Measurements from ENCODE around the gene SPSB1.

Gene SPSB1

DNA sequence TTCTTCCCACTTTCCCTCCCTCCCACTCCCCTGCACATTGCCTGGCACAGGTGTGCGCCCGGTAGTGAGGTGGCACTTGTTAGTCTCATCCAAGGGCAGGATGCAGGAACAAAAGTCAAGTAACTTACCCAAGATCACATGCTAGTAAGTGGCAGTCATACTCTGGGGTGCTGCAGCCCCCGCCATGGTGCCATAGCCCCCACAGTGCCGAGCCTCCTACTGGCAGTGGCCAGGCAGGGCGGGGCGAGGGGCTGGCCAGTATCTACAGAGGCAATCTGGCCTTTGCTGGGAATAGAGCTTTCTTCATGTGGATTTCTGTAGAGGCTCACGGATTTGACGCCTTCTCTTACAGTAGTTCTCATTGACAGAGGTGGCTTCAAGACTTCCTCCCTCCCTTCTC, 31.2 kb upstream of the SPSB1 start:
- ATAC-seq: no peak
- no peak for TF ChIP-seq SNAI2 (CRISPR knock-in tag; IDR thresholded peaks at IDR 0.05)
- TF ChIP-seq ZNF565 (CRISPR knock-in tag; conservative IDR thresholded peaks at IDR 0.05; ENCODE audit: low read depth): no peak
- TF ChIP-seq, protein P1, sequence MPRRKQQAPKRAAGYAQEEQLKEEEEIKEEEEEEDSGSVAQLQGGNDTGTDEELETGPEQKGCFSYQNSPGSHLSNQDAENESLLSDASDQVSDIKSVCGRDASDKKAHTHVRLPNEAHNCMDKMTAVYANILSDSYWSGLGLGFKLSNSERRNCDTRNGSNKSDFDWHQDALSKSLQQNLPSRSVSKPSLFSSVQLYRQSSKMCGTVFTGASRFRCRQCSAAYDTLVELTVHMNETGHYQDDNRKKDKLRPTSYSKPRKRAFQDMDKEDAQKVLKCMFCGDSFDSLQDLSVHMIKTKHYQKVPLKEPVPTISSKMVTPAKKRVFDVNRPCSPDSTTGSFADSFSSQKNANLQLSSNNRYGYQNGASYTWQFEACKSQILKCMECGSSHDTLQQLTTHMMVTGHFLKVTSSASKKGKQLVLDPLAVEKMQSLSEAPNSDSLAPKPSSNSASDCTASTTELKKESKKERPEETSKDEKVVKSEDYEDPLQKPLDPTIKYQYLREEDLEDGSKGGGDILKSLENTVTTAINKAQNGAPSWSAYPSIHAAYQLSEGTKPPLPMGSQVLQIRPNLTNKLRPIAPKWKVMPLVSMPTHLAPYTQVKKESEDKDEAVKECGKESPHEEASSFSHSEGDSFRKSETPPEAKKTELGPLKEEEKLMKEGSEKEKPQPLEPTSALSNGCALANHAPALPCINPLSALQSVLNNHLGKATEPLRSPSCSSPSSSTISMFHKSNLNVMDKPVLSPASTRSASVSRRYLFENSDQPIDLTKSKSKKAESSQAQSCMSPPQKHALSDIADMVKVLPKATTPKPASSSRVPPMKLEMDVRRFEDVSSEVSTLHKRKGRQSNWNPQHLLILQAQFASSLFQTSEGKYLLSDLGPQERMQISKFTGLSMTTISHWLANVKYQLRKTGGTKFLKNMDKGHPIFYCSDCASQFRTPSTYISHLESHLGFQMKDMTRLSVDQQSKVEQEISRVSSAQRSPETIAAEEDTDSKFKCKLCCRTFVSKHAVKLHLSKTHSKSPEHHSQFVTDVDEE (CRISPR knock-in tag; IDR thresholded peaks at IDR 0.05): no peak

DNA sequence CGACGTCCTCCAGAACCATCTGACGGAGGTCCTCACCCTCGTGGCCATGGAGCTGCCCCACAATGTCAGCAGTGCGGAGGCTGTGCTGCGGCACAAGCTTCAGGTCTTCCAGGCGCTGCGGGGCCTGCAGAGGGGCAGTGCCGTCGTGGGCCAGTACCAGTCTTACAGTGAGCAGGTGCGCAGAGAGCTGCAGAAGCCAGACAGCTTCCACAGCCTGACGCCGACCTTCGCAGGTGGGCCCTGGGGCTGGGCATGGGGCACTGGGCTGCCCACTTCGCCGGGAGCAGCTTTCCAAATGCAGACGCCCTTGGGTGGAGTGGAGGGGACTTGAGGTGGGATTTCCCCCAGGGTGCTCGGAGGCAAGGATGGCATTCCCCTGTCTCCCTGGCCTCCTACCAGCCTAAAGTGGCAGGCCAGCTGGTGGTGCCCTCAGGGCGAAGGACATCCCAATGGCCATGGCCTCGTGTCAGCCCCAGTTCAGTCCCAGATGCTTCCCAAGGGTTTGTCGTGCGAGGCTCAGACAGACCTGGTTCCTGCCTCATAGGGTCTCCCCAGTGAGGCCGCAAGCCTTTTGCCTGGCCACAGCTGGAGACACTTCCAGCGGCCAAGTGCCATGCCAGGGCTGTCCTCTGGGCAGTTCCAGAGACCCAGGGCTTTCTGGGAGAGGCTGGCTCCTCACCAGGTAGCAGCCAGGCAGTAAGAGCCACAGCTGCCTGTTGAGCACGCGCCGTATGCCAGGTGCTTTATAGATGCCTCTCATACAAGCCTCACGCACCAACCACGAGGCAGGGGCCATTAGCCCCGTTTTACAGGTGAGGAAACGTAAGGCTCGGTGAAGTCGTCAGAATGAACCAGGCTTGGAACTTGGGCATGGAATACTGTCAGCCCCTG, 30.4 kb upstream of the SPSB1 start:
- no peak for TF ChIP-seq ZC3H10 (CRISPR knock-in tag; IDR thresholded peaks at IDR 0.05)
- no peak for TF ChIP-seq GLIS3 (CRISPR knock-in tag; IDR thresholded peaks at IDR 0.05)
- no peak for TF ChIP-seq ZNF565 (CRISPR knock-in tag; conservative IDR thresholded peaks at IDR 0.05; ENCODE audit: low read depth)
- TF ChIP-seq ARNTL (CRISPR knock-in tag; IDR thresholded peaks at IDR 0.05; ENCODE audit: borderline replicate concordance, low read depth): no peak
- no peak for TF ChIP-seq TOX (CRISPR knock-in tag; IDR thresholded peaks at IDR 0.05; ENCODE audit: borderline replicate concordance)
- TF ChIP-seq, protein P2, sequence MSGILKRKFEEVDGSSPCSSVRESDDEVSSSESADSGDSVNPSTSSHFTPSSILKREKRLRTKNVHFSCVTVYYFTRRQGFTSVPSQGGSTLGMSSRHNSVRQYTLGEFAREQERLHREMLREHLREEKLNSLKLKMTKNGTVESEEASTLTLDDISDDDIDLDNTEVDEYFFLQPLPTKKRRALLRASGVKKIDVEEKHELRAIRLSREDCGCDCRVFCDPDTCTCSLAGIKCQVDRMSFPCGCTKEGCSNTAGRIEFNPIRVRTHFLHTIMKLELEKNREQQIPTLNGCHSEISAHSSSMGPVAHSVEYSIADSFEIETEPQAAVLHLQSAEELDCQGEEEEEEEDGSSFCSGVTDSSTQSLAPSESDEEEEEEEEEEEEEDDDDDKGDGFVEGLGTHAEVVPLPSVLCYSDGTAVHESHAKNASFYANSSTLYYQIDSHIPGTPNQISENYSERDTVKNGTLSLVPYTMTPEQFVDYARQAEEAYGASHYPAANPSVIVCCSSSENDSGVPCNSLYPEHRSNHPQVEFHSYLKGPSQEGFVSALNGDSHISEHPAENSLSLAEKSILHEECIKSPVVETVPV (CRISPR knock-in tag; IDR thresholded peaks at IDR 0.05): no peak
- TF ChIP-seq SNAI2 (CRISPR knock-in tag; IDR thresholded peaks at IDR 0.05): no peak
- TF ChIP-seq ISL1 (CRISPR knock-in tag; IDR thresholded peaks at IDR 0.05): no peak
- no peak for TF ChIP-seq OSR1 (CRISPR knock-in tag; IDR thresholded peaks at IDR 0.05)
- TF ChIP-seq, protein P1 (CRISPR knock-in tag; IDR thresholded peaks at IDR 0.05): no peak
- no peak for ATAC-seq

DNA sequence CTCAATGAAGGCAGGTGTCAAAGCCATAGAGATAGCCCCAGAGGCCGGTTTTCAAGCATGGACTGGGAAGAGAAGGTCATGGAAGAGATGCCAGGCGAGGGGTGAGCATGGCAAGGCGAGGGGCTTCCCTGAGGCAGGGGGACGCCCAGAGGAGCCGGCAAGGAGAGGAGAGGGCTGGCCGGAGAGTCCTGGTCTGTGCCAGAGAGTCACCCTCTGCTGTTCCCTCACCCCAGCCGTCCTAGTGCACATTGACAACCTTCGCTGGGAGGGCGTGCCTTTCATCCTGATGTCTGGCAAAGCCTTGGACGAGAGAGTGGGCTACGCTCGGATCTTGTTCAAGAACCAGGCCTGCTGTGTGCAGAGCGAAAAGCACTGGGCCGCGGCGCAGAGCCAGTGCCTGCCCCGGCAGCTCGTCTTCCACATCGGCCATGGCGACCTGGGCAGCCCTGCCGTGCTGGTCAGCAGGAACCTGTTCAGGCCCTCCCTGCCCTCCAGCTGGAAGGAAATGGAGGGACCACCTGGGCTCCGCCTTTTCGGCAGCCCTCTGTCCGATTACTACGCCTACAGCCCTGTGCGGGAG, 29.3 kb upstream of the SPSB1 start:
- TF ChIP-seq SNAI2 (CRISPR knock-in tag; IDR thresholded peaks at IDR 0.05) (no peak), ZFP30 (CRISPR knock-in tag; IDR thresholded peaks at IDR 0.05) (no peak)
- no peak for ATAC-seq

DNA sequence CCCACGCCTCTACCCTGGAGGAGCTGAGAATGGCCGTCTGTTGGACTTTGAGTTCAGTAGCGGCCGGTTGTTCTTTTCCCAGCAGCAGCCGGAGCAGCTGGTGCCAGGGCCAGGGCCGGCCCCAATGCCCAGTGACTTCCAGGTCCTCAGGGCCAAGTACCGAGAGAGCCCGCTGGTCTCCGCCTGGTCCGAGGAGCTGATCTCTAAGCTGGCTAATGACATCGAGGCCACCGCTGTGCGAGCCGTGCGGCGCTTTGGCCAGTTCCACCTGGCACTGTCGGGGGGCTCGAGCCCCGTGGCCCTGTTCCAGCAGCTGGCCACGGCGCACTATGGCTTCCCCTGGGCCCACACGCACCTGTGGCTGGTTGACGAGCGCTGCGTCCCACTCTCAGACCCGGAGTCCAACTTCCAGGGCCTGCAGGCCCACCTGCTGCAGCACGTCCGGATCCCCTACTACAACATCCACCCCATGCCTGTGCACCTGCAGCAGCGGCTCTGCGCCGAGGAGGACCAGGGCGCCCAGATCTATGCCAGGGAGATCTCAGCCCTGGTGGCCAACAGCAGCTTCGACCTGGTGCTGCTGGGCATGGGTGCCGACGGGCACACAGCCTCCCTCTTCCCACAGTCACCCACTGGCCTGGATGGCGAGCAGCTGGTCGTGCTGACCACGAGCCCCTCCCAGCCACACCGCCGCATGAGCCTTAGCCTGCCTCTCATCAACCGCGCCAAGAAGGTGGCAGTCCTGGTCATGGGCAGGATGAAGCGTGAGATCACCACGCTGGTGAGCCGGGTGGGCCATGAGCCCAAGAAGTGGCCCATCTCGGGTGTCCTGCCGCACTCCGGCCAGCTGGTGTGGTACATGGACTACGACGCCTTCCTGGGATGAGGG, 28.5 kb upstream of the SPSB1 start:
- TF ChIP-seq, protein P2 (CRISPR knock-in tag; IDR thresholded peaks at IDR 0.05): no peak
- TF ChIP-seq BACH2 (CRISPR knock-in tag; IDR thresholded peaks at IDR 0.05; ENCODE audit: borderline replicate concordance): no peak
- no peak for TF ChIP-seq ZNF70 (CRISPR knock-in tag; IDR thresholded peaks at IDR 0.05)
- TF ChIP-seq ZC3H10 (CRISPR knock-in tag; IDR thresholded peaks at IDR 0.05): no peak
- no peak for TF ChIP-seq ZNF8 (CRISPR knock-in tag; IDR thresholded peaks at IDR 0.05)
- no peak for TF ChIP-seq ISL1 (CRISPR knock-in tag; IDR thresholded peaks at IDR 0.05)
- no peak for ATAC-seq
